ENCODE data around the gene RAB3IL1.
"Not testable (repeated sequence)": the region's sequence is repeated elsewhere in the genome, so short reads cannot be mapped to it uniquely, and the experiment has no call there.

Gene RAB3IL1

GRCh38 chr11:61882267-61882666, 35.1 kb downstream of the RAB3IL1 start:
- H3K4me1 ChIP-seq (ENCODE audit: control insufficient read depth, insufficient read depth, low read length, unreplicated experiment); H3K27ac ChIP-seq (ENCODE audit: low read depth, low read length); H3K27me3 ChIP-seq (ENCODE audit: insufficient read depth, low read length): not testable (repeated sequence)

DNA sequence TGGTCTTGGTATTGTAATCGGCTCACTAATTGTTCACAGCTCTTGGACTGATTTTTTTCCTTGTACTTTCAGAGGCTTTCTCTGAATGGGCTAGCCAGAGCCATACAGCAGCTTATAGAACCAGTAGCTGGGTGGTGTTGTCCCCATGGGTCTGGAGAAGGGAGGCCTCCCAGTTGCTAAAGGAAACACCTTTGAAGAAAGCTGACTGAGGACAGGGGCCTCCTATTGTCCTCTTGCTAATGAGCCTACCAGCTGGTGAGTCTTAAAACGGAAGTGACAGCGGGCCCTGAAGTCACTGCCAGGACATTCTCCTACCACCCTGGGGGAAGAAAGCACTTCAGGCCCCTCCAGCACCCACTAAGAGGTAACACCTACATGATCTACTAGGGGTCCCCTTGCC, 36.0 kb downstream of the RAB3IL1 start:
- Histone ChIP-seq H3K4me3 (ENCODE audit: low read depth, low read length) (no peak overlapping the region), H3K79me2 (ENCODE audit: control insufficient read depth, insufficient read depth, low read length, unreplicated experiment) (peaks cover 26% of the 10 kb centered on the region), H3K27ac (ENCODE audit: low read depth, low read length) (no peak overlapping the region; the same call in 1 of the 2 replicates), H3K36me3 (ENCODE audit: insufficient read depth, low read length) (peaks cover 10% of the 10 kb centered on the region; the same call in 1 of the 2 replicates), H3K27me3 (ENCODE audit: insufficient read depth, low read length) (no peaks in the 10 kb centered on the region), H3K4me1 (ENCODE audit: control insufficient read depth, insufficient read depth, low read length, unreplicated experiment) (peaks cover 5% of the 10 kb centered on the region), H2AFZ (ENCODE audit: low read length, unreplicated experiment) (no peak overlapping the region)

More at GRCh38 chr11:61882267-61882666, 35.1 kb downstream of the RAB3IL1 start:
- H2AFZ ChIP-seq (ENCODE audit: low read length, unreplicated experiment); H3K4me3 ChIP-seq (ENCODE audit: low read depth, low read length): not testable (repeated sequence)
- Histone ChIP-seq H3K79me2 (ENCODE audit: control insufficient read depth, insufficient read depth, low read length, unreplicated experiment) (peaks cover 34% of the 10 kb centered on the region), H3K36me3 (ENCODE audit: insufficient read depth, low read length) (peaks cover 18% of the 10 kb centered on the region; the same call in 1 of the 2 replicates)

GRCh38 chr11:61880454-61880853, 36.9 kb downstream of the RAB3IL1 start:
- Histone ChIP-seq H3K36me3 (ENCODE audit: insufficient read depth, low read length) (peaks cover 8% of the 10 kb centered on the region; the same call in 1 of the 2 replicates), H3K27ac (ENCODE audit: low read depth, low read length) (no peak overlapping the region), H3K27me3 (ENCODE audit: insufficient read depth, low read length) (no peaks in the 10 kb centered on the region), H2AFZ (ENCODE audit: low read length, unreplicated experiment) (no peak overlapping the region), H3K4me1 (ENCODE audit: control insufficient read depth, insufficient read depth, low read length, unreplicated experiment) (peaks cover 5% of the 10 kb centered on the region), H3K79me2 (ENCODE audit: control insufficient read depth, insufficient read depth, low read length, unreplicated experiment) (peaks cover 16% of the 10 kb centered on the region), H3K4me3 (ENCODE audit: low read depth, low read length) (no peak overlapping the region)

DNA sequence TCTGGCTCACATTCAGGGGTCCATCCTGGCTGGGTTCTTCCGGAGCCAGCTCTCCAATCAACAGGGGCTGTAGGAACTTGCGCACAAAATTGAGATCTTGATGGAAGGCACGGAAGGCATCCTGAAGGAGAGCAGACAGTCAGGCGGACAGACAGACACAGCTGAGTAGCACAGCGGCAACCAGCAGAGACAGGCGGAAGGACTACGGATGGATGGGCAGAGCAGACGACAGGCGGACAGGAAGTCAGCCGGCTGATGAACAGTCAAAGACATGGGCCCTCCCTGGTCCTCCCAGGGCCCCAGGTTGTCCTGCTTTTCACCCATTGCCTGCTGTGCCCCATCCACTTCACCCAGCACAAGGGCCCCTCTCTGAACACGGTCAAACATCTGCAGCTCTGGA, 37.3 kb downstream of the RAB3IL1 start:
- Histone ChIP-seq H3K4me3 (ENCODE audit: low read depth, low read length) (no peak overlapping the region), H2AFZ (ENCODE audit: low read length, unreplicated experiment) (no peak overlapping the region)

DNA sequence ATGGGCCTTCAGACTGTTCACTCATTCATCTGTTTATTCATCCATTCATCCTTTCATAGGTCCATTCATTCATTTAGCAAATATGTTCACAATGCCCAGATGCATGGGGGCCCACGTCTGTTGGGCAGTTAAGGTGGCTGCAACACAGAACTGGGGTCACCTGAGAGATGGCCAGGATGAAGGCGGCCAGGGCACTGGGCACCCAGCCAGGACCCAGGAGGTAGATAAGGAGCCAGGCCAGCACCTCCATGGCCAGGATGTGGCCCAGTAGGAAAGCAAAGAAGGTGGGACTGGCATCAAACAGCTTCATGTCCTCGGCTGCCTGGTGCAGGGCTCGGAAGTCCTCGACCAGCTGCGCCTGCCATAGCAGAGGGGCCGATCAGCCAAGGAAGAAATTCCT, 38.2 kb downstream of the RAB3IL1 start:
- no peak overlapping the region for H3K4me3 ChIP-seq (ENCODE audit: low read depth, low read length)
- no peak overlapping the region for H2AFZ ChIP-seq (ENCODE audit: low read length, unreplicated experiment)

More for the DNA sequence above, 37.3 kb downstream of the RAB3IL1 start:
- H3K36me3 ChIP-seq (ENCODE audit: insufficient read depth, low read length), result peaks cover 8% of the 10 kb centered on the region; the same call in 1 of the 2 replicates
- no peak overlapping the region for H3K27ac ChIP-seq (ENCODE audit: low read depth, low read length)
- no peaks in the 10 kb centered on the region for H3K27me3 ChIP-seq (ENCODE audit: insufficient read depth, low read length)
- H3K4me1 ChIP-seq (ENCODE audit: control insufficient read depth, insufficient read depth, low read length, unreplicated experiment), result peaks cover 5% of the 10 kb centered on the region
- H3K79me2 ChIP-seq (ENCODE audit: control insufficient read depth, insufficient read depth, low read length, unreplicated experiment), result peaks cover 12% of the 10 kb centered on the region

DNA sequence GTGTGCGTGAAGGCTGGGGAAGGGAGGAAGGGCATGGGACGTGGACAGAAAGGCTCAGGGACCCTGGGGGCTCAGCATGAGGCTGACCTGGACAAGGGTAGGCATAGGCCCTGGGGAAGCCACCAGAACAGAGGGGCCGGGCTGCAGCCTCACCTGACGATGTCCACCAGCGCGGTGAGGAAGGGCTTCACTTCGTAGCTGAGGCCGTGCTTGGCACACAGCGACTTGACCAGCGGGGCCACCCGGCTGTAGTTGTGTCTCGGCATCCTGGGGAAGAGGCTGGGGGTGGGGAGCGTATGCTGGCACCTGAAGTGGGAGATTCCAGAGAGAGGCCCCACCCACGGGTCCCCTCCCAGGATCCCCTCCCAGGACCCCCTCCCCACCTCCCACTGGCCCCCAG, 41.7 kb downstream of the RAB3IL1 start:
- peaks cover 5% of the 10 kb centered on the region; the same call in 1 of the 2 replicates for H3K36me3 ChIP-seq (ENCODE audit: insufficient read depth, low read length)
- no peak overlapping the region for H2AFZ ChIP-seq (ENCODE audit: low read length, unreplicated experiment)
- H3K4me1 ChIP-seq (ENCODE audit: control insufficient read depth, insufficient read depth, low read length, unreplicated experiment), result peaks cover 14% of the 10 kb centered on the region
- no peaks in the 10 kb centered on the region for H3K79me2 ChIP-seq (ENCODE audit: control insufficient read depth, insufficient read depth, low read length, unreplicated experiment)
- H3K27me3 ChIP-seq (ENCODE audit: insufficient read depth, low read length), result no peaks in the 10 kb centered on the region
- H3K4me3 ChIP-seq (ENCODE audit: low read depth, low read length), result no peak overlapping the region
- H3K27ac ChIP-seq (ENCODE audit: low read depth, low read length), result no peak overlapping the region

More for the DNA sequence above, 38.2 kb downstream of the RAB3IL1 start:
- Histone ChIP-seq H3K79me2 (ENCODE audit: control insufficient read depth, insufficient read depth, low read length, unreplicated experiment) (peaks cover 5% of the 10 kb centered on the region), H3K27ac (ENCODE audit: low read depth, low read length) (no peak overlapping the region), H3K36me3 (ENCODE audit: insufficient read depth, low read length) (peaks cover 8% of the 10 kb centered on the region; the same call in 1 of the 2 replicates), H3K4me1 (ENCODE audit: control insufficient read depth, insufficient read depth, low read length, unreplicated experiment) (peaks cover 11% of the 10 kb centered on the region), H3K27me3 (ENCODE audit: insufficient read depth, low read length) (no peaks in the 10 kb centered on the region)

- Histone ChIP-seq H2AFZ (ENCODE audit: low read length, unreplicated experiment) (no peak overlapping the region), H3K27me3 (ENCODE audit: insufficient read depth, low read length) (no peaks in the 10 kb centered on the region), H3K27ac (ENCODE audit: low read depth, low read length) (no peak overlapping the region), H3K79me2 (ENCODE audit: control insufficient read depth, insufficient read depth, low read length, unreplicated experiment) (no peaks in the 10 kb centered on the region), H3K4me1 (ENCODE audit: control insufficient read depth, insufficient read depth, low read length, unreplicated experiment) (peaks cover 19% of the 10 kb centered on the region), H3K36me3 (ENCODE audit: insufficient read depth, low read length) (peaks cover 5% of the 10 kb centered on the region; the same call in 1 of the 2 replicates), H3K4me3 (ENCODE audit: low read depth, low read length) (no peak overlapping the region)
These were observed 42.5 kb downstream of the RAB3IL1 start for GRCh38 chr11:61874853-61875252.

- Histone ChIP-seq H3K4me3 (ENCODE audit: low read depth, low read length) (no peak overlapping the region), H3K27ac (ENCODE audit: low read depth, low read length) (no peak overlapping the region), H3K36me3 (ENCODE audit: insufficient read depth, low read length) (peaks cover 5% of the 10 kb centered on the region; the same call in 1 of the 2 replicates), H3K27me3 (ENCODE audit: insufficient read depth, low read length) (no peaks in the 10 kb centered on the region), H3K79me2 (ENCODE audit: control insufficient read depth, insufficient read depth, low read length, unreplicated experiment) (no peaks in the 10 kb centered on the region), H2AFZ (ENCODE audit: low read length, unreplicated experiment) (no peak overlapping the region), H3K4me1 (ENCODE audit: control insufficient read depth, insufficient read depth, low read length, unreplicated experiment) (peaks cover 19% of the 10 kb centered on the region)
These were observed 43.0 kb downstream of the RAB3IL1 start for GRCh38 chr11:61874377-61874809.

DNA sequence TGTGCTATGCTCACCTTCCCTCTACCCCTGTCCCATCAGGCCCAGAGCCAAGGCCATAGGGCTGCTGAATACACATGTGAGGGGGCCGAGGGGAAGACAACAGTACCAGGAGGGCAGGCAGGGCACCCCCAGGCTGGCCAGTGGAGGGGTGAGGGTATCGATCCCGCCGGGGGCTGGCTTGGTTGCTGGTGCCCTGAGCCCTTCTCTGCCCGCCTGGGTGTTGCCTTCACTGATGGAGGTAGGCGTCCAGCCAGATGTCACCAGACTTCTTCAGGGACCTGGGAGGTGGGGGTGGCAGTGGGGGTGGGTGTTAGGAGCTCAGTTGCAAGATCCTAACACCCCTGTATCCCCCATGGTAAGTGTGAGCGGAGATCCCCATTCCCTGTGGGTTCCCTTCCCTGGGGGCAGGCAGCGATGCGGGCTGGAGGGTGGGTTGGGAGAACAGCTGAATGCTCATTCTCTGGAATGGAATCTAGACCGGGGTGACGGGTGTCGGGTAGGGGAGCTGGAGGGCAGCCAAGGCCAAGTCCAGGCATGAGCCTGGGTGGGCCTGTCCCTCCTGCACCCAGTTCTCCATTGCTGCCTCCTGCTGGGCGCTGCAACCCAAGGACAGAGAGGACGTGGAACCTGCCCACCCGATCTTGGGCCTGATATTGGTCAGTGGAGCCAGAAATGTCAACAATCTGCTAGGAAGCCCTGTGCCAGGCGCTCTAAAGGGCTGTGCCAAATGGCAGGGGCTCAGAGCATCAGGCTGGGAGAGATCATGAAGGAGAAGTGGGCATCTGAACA, 43.6 kb downstream of the RAB3IL1 start:
- no peaks in the 10 kb centered on the region for H3K79me2 ChIP-seq (ENCODE audit: control insufficient read depth, insufficient read depth, low read length, unreplicated experiment)
- peaks cover 19% of the 10 kb centered on the region for H3K4me1 ChIP-seq (ENCODE audit: control insufficient read depth, insufficient read depth, low read length, unreplicated experiment)
- H2AFZ ChIP-seq (ENCODE audit: low read length, unreplicated experiment), result no peak overlapping the region
- no peaks in the 10 kb centered on the region; the same call in 1 of the 2 replicates for H3K36me3 ChIP-seq (ENCODE audit: insufficient read depth, low read length)
- no peak overlapping the region for H3K4me3 ChIP-seq (ENCODE audit: low read depth, low read length)
- no peak overlapping the region for H3K27ac ChIP-seq (ENCODE audit: low read depth, low read length)
- H3K27me3 ChIP-seq (ENCODE audit: insufficient read depth, low read length), result no peaks in the 10 kb centered on the region

DNA sequence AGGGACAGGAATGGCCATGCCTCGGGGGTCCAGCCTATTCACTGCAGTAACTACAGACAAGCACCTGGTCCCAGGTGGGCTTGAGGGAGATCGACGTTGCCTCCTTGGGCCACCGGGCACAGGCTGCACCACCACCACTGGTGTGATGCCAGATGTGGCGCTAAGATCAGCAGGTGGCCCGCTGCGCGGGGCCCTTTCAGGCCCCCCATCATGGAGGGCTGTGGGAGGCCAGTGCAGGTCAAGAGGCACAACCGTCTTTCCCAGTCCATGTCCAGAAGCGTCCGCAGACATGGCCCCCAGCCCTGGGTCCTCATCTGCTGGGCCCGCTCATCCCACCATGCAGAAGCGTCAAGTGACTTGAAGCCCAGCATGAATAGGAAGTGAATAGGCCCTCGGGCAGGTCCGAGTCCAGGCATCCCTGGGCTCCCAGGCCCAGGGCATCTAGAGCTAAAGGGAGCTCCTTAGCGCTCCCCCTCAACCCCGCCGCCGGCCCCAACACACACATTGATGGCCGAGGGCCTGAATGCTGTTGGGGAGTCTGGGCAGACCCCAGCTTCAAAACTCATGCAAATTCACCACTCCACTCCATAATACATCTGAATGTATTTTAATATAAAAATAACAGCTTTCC, 44.3 kb downstream of the RAB3IL1 start:
- H3K36me3 ChIP-seq (ENCODE audit: insufficient read depth, low read length), result no peaks in the 10 kb centered on the region
- peaks cover 19% of the 10 kb centered on the region for H3K4me1 ChIP-seq (ENCODE audit: control insufficient read depth, insufficient read depth, low read length, unreplicated experiment)
- H3K27ac ChIP-seq (ENCODE audit: low read depth, low read length), result no peak overlapping the region
- no peaks in the 10 kb centered on the region for H3K79me2 ChIP-seq (ENCODE audit: control insufficient read depth, insufficient read depth, low read length, unreplicated experiment)
- H3K4me3 ChIP-seq (ENCODE audit: low read depth, low read length), result no peak overlapping the region
- H2AFZ ChIP-seq (ENCODE audit: low read length, unreplicated experiment), result no peak overlapping the region
- H3K27me3 ChIP-seq (ENCODE audit: insufficient read depth, low read length), result no peaks in the 10 kb centered on the region
